Uterus (tissue), 4 donors: ENCODE data around the gene CAMK1D. TPM values are rescaled to one million over a fixed set of nuclear protein-coding genes. Genes with fewer than 3 reads are reported as not detected.

ENCODE experiments used
- DNase-seq, 2 donors: peaks; one replicate each; pipeline ENCODE4 v3.0.0-alpha.2; 2019 to 2020
- H3K27ac ChIP-seq, 2 donors: fragments of 200-600 bp; sonication (generic); 1 replicate in 1 of 2; 2 replicates in 1 of 2; pipeline ENCODE4 v1.5.1; 2016 to 2018
- H3K27me3 ChIP-seq, 2 donors: fragments of 200-600 bp; sonication (generic); one replicate each; pipeline ENCODE4 v1.5.1; 2018 to 2019; ENCODE audit warnings: control low read depth in 1 of 2
- H3K36me3 ChIP-seq, 2 donors: fragments of 200-600 bp; sonication (generic); one replicate each; pipeline ENCODE4 v1.5.1; 2019; ENCODE audit warnings: control low read depth in 1 of 2
- H3K4me1 ChIP-seq, 2 donors: fragments of 200-600 bp; sonication (generic); one replicate each; pipeline ENCODE4 v1.5.1; 2018 to 2019; ENCODE audit warnings: control low read depth in 1 of 2
- H3K4me3 ChIP-seq, 2 donors: fragments of 200-600 bp; sonication (generic); 1 replicate in 1 of 2; 2 replicates in 1 of 2; pipeline ENCODE4 v1.5.1; 2018 to 2019; ENCODE audit warnings: mild to moderate bottlenecking in 1 of 2
- H3K9me3 ChIP-seq, 2 donors: fragments of 200-600 bp; sonication (generic); one replicate each; pipeline ENCODE4 v1.5.1; 2019; ENCODE audit warnings: control low read depth in 1 of 2
- CTCF ChIP-seq, 4 experiments: fragments of 200-600 bp in 2 of 4; fragments of 450-650 bp in 2 of 4; sonication (generic) in 2 of 4; IDR thresholded peaks; one replicate each; pipeline ENCODE4 v1.5.1; 2016 to 2019; ENCODE audit warnings: antibody characterized with exemption in 4 of 4, mild to moderate bottlenecking in 2 of 4, moderate library complexity in 1 of 4
- POLR2A ChIP-seq, 2 donors: fragments of 450-650 bp; IDR thresholded peaks; one replicate each; pipeline ENCODE4 v1.6.1; 2016; ENCODE audit warnings: antibody characterized with exemption in 2 of 2, mild to moderate bottlenecking in 1 of 2, moderate library complexity in 1 of 2
- intact Hi-C: fragments of 100-400 bp; cut with DNase I; formaldehyde crosslinking; loops from one replicate; pipeline ENCODE4 v1.15.1; 2023; ENCODE audit warnings: low total_unique reads
- total RNA-seq, 4 donors: library from RNA; depleted of rRNA in 3 of 4; stranded (reverse); fragments of >200 nt in 3 of 4; gene quantifications; one replicate each; pipeline versions ENCODE4 v1.1.0 to v1.2.4, GENCODE V29; 2014 to 2023
- donor health status: DM: yes; HTN: yes; CAD: no.

Gene CAMK1D
- total RNA-seq, 4 donors from 2014 or later: 3.5 to 48.4 (median 10.8) TPM

DNA sequence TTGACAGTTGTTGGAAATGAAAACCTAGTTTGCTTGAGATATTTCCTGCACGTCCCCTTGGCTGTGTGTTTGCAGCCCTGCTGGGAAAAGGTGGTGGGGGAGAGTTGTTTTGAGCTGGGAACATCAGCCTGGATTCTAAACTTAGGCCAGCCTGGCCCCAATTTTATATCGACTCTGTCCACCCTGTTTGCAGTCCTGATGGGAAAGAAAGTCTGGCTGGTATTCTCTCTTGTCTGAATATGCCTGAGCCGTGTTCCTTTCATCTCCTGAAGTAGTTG lies 473.5 kb downstream of the CAMK1D start:
- Histone ChIP-seq H3K4me3 (no peak overlapping the region), H3K9me3 (no peaks in the 10 kb centered on the region), H3K27ac (peak overlapping the region; percentile 45 to 51), H3K27me3 (no peaks in the 10 kb centered on the region), H3K4me1 (peaks cover 0 to 6% of the 10 kb centered on the region in 2 donors), H3K36me3 (no peaks in the 10 kb centered on the region)
- DNase-seq: no peak
- intact Hi-C loops: no loop called here
- TF ChIP-seq POLR2A (IDR thresholded peaks at IDR 0.05) (no peak), CTCF (IDR thresholded peaks at IDR 0.05) (no peak)

- intact Hi-C loops: no loop called here
- no peaks in the 10 kb centered on the region for H3K9me3 ChIP-seq
- no peak for DNase-seq
- no peaks in the 10 kb centered on the region for H3K27me3 ChIP-seq
- no peak overlapping the region for H3K4me3 ChIP-seq
- peaks cover 0 to 6% of the 10 kb centered on the region in 2 donors for H3K4me1 ChIP-seq
- TF ChIP-seq CTCF (IDR thresholded peaks at IDR 0.05) (no peak), POLR2A (IDR thresholded peaks at IDR 0.05) (no peak)
- peak overlapping the region; percentile 45 to 51 for H3K27ac ChIP-seq
- no peaks in the 10 kb centered on the region for H3K36me3 ChIP-seq
These were observed 474.0 kb downstream of the CAMK1D start for GRCh38 chr10:12823328-12823727.

GRCh38 chr10:12825260-12825849 lies 476.0 kb downstream of the CAMK1D start:
- H3K4me3 ChIP-seq: no peak overlapping the region
- H3K36me3 ChIP-seq: no peaks in the 10 kb centered on the region
- no peaks in the 10 kb centered on the region for H3K9me3 ChIP-seq
- DNase-seq: no peak
- H3K4me1 ChIP-seq: peaks cover 0 to 6% of the 10 kb centered on the region in 2 donors
- TF ChIP-seq CTCF (IDR thresholded peaks at IDR 0.05): no peak
- TF ChIP-seq POLR2A (IDR thresholded peaks at IDR 0.05): no peak
- no peaks in the 10 kb centered on the region for H3K27me3 ChIP-seq
- H3K27ac ChIP-seq: no peak overlapping the region
- intact Hi-C loops: no loop called here

DNA sequence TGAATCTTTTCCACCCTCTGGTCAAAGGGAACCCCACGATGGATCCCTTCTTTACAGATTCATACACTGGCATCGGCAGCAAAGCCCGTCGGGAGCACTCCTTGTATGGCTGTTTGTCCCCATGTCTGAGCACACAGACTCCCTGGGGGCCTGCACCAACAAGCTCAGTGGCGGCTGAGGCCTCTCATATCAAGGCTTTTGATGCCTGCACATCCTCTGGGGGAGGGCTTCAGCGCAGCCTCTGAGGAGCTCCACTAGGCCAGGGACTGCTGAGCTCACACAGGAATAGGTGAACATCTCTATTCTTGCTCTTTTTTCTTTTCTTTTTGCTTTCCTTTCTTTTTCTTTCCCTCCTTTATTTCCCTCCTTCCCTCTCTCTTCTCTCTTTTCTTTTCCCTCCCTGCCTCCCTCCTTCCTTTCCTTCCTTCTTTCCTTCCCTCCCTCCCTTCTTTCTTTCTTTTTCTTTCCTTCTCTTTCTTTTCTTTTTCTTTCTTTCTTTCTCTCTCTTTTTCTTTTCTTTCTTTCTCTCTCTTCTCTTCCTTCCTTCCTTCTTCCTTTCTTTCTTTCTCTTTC lies 477.5 kb downstream of the CAMK1D start:
- intact Hi-C loops: no loop called here
- Histone ChIP-seq H3K4me1 (peaks cover 0 to 6% of the 10 kb centered on the region in 2 donors), H3K27ac (no peak overlapping the region), H3K27me3 (no peaks in the 10 kb centered on the region), H3K36me3 (no peaks in the 10 kb centered on the region), H3K4me3 (no peak overlapping the region), H3K9me3 (no peaks in the 10 kb centered on the region)
- DNase-seq: no peak
- TF ChIP-seq CTCF (IDR thresholded peaks at IDR 0.05) (no peak), POLR2A (IDR thresholded peaks at IDR 0.05) (no peak)

DNA sequence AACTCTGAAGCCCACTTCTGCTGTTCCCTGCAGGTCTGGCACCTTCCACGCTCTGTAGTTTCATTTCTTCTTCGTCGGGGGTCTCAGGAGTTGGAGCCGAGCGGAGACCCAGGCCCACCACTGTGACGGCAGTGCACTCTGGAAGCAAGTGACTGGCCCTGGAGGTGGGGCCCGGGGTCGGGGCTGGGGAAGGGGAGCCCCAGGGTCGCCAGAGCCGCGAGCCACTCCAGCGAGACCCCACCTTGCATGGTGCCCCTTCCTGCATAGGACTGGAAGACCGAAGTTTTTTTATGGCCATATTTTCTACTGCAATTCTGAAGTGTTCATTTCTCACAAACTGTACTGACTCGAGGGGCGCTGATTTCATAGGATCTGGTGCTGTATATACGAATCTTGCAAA lies 479.4 kb downstream of the CAMK1D start:
- intact Hi-C loops: no loop called here
- no peaks in the 10 kb centered on the region for H3K36me3 ChIP-seq

More for the DNA sequence above, 479.4 kb downstream of the CAMK1D start:
- Histone ChIP-seq H3K27me3 (no peaks in the 10 kb centered on the region), H3K4me1 (no peaks in the 10 kb centered on the region), H3K4me3 (no peak overlapping the region), H3K9me3 (no peaks in the 10 kb centered on the region), H3K27ac (no peak overlapping the region)
- no peak for DNase-seq
- TF ChIP-seq POLR2A (IDR thresholded peaks at IDR 0.05): no peak
- no peak for TF ChIP-seq CTCF (IDR thresholded peaks at IDR 0.05)
